BJ (cell line): ENCODE data around the gene MFSD8. TPM values are rescaled to one million over a fixed set of nuclear protein-coding genes. Genes with fewer than 3 reads are reported as not detected.
"Not testable (repeated sequence)": the region's sequence is repeated elsewhere in the genome, so short reads cannot be mapped to it uniquely, and the experiment has no call there.

Experiments
- CTCF ChIA-PET: fragments of 350-600 bp; formaldehyde crosslinking; extraction: SDS; loops from one replicate; lab custom pipeline; 2021; ENCODE audit warnings: antibody characterized with exemption, inconsistent platforms; lab: Yijun Ruan, JAX
- POLR2A ChIA-PET: fragments of 300-600 bp; sonication (Branson Sonifier 250); formaldehyde crosslinking; extraction: SDS; loops from one replicate; lab custom pipeline; 2021; ENCODE audit warnings: antibody characterized with exemption; lab: Charles Lee
- DNase-seq: peaks from one replicate; pipeline ENCODE4 v3.0.0-alpha.2; 2011; ENCODE audit warnings: low read depth
- H3K27me3 ChIP-seq: 2 replicates; pipeline ENCODE4 v1.6.0; 2011; ENCODE audit warnings: low read length; ENCODE audit not compliant: control insufficient read depth, insufficient read depth
- H3K36me3 ChIP-seq: 2 replicates; pipeline ENCODE4 v1.5.1; 2011; ENCODE audit warnings: low read length; ENCODE audit not compliant: control insufficient read depth, insufficient read depth
- H3K4me3 ChIP-seq: 2 replicates; pipeline ENCODE4 v1.5.1; 2011; ENCODE audit warnings: low read depth, mild to moderate bottlenecking, control low read depth, low read length
- CTCF ChIP-seq: IDR thresholded peaks from 2 replicates; pipeline ENCODE4 v1.5.1; 2011; ENCODE audit warnings: low read depth, mild to moderate bottlenecking, control low read depth, inconsistent platforms, low read length, moderate library complexity; ENCODE audit not compliant: insufficient read depth
- polyA minus RNA-seq: library from RNA; depleted of rRNA, polyadenylated mRNA; stranded (reverse); fragments of >200 nt; gene quantifications from 2 replicates; pipeline ENCODE4 v1.2.3, GENCODE V29; 2011; rRNA and poly(A)+ RNA removed
- polyA plus RNA-seq: library from polyadenylated mRNA; depleted of rRNA; stranded (reverse); fragments of >200 nt; gene quantifications from 2 replicates; pipeline ENCODE4 v1.2.3, GENCODE V29; 2011; rRNA removed

The MFSD8 gene
- polyA plus RNA-seq (7.9 and 11.9 TPM in 2 replicates), polyA minus RNA-seq (8.6 and 19.7 TPM in 2 replicates)

- ChIA-PET CTCF (interaction anchor here (0.6 to 1.2 kb wide), 5 partner anchors 76 to 203 kb away, joined by 3 to 4 read pairs (median 3); no protein-coding TSS in a partner anchor), POLR2A (interaction anchor here (0.6 to 1.0 kb wide), 4 partner anchors 9 to 148 kb away, joined by 3 to 4 read pairs (median 3); partner anchors contain the start of gene LARP1B)
- Histone ChIP-seq H3K4me3 (peak within 1 kb of the TSS; percentile 64), H3K36me3 (no peaks in the 10 kb centered on the region), H3K27me3 (no peaks in the 10 kb centered on the region)
- peak; percentile 61 for TF ChIP-seq CTCF
- peak; percentile 95 for DNase-seq
Measured at GRCh38 chr4:127965062-127965802, at the start of gene MFSD8, which contains the start of gene ABHD18. TSS of gene MFSD8 (minus strand) at chr4:127965173. CDS start at chr4:127965133, 40 bp downstream. TSS of gene ABHD18 (plus strand) at chr4:127965406. CDS start at chr4:127982956, 17,550 bp downstream.

- no peak for TF ChIP-seq CTCF
- DNase-seq = no peak
- ChIA-PET POLR2A (no interaction called here), CTCF (no interaction called here)
- H3K27me3 ChIP-seq = no peaks in the 10 kb centered on the region
- H3K36me3 ChIP-seq = no peaks in the 10 kb centered on the region
- no peak overlapping the region for H3K4me3 ChIP-seq
Measured at GRCh38 chr4:128009428-128009827, 44.5 kb upstream of the MFSD8 start.

- DNase-seq = no peak
- Histone ChIP-seq H3K4me3 (no peak overlapping the region), H3K36me3 (no peaks in the 10 kb centered on the region), H3K27me3 (no peaks in the 10 kb centered on the region)
- TF ChIP-seq CTCF = no peak
- POLR2A ChIA-PET = no interaction called here
- CTCF ChIA-PET = interaction anchor here (0.6 kb wide), 1 partner anchor 171 kb away, joined by 3 read pairs; no protein-coding TSS in a partner anchor
Measured at GRCh38 chr4:128006592-128006991, 41.6 kb upstream of the MFSD8 start.

- no peaks in the 10 kb centered on the region for H3K27me3 ChIP-seq
- no peaks in the 10 kb centered on the region for H3K36me3 ChIP-seq
- CTCF ChIA-PET = interaction anchor here (1.1 kb wide), 1 partner anchor 16 kb away, joined by 3 read pairs; no protein-coding TSS in a partner anchor
- no peak for DNase-seq
- POLR2A ChIA-PET = no interaction called here
- H3K4me3 ChIP-seq = no peak overlapping the region
- TF ChIP-seq CTCF = no peak
Measured at GRCh38 chr4:127997534-127998388, 32.8 kb upstream of the MFSD8 start.

- H3K36me3 ChIP-seq, H3K4me3 ChIP-seq, DNase-seq, H3K27me3 ChIP-seq, POLR2A ChIA-PET: not testable (repeated sequence)
- CTCF ChIA-PET = interaction anchor here (1.1 kb wide), 1 partner anchor 17 kb away, joined by 3 read pairs; no protein-coding TSS in a partner anchor
Measured at GRCh38 chr4:127996521-127996920, 31.5 kb upstream of the MFSD8 start.
